NOMO-1 treated with DMSO at 0.1 percent for 48 hours (cell line): ENCODE data around the gene KRTAP5-1.

ENCODE experiments used
- DNase-seq: peaks from one replicate; lab custom pipeline; 2025; ENCODE audit not compliant: unreplicated experiment; lab: John Stamatoyannopoulos, UW

KRTAP5-1 gene

DNA sequence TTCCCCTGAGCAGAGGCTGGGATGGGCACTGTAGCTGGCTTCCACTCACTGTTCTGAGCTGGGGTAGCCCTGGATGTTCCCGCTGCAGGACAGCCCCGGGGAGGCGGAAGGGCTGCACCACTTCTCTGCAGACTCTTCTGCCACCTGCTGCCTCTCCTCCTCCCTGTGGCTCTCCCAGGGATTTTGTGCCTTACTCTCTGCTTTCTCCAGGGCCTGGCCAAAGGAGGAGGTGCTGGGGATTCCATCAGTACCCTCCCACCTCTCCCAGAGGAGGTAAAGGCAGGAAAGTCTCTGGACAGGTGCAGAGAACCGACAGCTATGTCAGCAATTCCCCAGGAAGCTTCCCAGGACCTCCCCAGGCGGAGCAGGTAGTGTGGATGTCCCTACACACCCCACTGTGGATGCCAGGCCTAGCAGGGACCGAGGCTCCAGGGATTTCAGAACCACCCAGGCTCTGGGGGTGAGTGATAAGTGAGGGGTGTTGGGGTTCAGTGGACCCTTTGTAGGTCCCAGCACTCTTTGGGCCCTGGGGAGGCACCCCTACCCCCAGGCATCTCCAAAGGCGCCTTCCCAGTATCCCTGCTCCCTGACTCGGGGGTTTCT lies 24.3 kb downstream of the KRTAP5-1 start:
- DNase-seq: no peak

GRCh38 chr11:1560002-1560648 lies 25.0 kb downstream of the KRTAP5-1 start:
- no peak for DNase-seq

GRCh38 chr11:1559111-1559951 lies 25.8 kb downstream of the KRTAP5-1 start:
- no peak for DNase-seq

GRCh38 chr11:1558775-1559110 lies 26.3 kb downstream of the KRTAP5-1 start:
- DNase-seq: no peak

- no peak for DNase-seq
Observed at GRCh38 chr11:1557904-1558774, 26.9 kb downstream of the KRTAP5-1 start.

- DNase-seq: no peak
Observed at GRCh38 chr11:1557051-1557884, 27.8 kb downstream of the KRTAP5-1 start.

DNA sequence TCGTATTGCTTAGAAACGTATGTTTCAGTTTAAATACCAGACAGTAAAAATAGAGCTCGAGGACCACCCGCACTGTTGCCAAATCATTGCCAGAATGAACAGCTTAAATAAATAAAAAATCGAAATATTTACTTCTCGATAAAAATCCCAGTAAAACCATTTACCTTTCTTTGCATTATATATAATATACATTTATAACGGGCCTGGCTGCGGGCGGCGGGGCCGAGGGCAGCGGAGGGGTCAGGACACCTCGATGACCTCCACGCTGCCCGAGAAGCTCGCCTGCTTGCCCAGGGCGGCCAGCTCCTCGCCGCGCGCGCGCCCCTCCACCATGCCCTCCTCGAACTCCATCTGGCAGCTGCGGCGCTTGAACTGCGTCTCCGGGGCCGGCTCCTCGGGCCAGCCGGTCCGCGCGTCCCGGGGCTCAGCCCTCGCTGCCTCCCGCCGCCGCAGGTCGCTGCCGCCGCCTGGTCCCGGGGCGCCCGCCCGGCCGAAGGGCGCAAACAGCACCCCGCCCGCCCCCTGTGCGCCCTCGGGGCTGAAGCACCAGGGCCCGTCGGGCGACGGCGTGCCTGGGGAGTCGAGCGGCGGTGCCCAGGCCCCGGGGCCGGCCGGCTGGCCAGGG lies 28.7 kb downstream of the KRTAP5-1 start:
- DNase-seq: no peak

DNA sequence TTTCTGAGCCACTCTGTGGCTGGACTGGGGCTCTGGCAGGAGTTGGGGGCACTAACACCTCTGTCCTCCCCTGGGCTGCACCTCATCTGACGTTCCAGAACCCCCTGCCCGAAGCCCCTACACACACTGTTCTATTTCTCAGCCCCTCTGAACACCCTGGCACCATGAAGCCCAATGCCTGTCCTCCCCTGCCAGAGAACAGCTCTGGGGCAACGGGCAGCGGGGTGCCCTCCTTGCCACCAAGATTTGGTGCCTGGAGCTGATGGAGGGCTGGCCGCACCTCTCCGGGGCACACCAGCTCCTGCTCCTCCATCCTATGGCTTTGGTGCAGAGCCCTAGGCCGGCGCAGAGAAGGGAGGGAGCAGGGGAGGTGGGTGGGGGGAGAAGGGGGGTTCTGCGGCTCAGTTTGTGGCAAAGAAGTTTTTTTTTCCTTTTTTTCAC lies 29.4 kb downstream of the KRTAP5-1 start:
- DNase-seq: no peak

GRCh38 chr11:1554981-1555712 lies 29.9 kb downstream of the KRTAP5-1 start:
- no peak for DNase-seq

DNA sequence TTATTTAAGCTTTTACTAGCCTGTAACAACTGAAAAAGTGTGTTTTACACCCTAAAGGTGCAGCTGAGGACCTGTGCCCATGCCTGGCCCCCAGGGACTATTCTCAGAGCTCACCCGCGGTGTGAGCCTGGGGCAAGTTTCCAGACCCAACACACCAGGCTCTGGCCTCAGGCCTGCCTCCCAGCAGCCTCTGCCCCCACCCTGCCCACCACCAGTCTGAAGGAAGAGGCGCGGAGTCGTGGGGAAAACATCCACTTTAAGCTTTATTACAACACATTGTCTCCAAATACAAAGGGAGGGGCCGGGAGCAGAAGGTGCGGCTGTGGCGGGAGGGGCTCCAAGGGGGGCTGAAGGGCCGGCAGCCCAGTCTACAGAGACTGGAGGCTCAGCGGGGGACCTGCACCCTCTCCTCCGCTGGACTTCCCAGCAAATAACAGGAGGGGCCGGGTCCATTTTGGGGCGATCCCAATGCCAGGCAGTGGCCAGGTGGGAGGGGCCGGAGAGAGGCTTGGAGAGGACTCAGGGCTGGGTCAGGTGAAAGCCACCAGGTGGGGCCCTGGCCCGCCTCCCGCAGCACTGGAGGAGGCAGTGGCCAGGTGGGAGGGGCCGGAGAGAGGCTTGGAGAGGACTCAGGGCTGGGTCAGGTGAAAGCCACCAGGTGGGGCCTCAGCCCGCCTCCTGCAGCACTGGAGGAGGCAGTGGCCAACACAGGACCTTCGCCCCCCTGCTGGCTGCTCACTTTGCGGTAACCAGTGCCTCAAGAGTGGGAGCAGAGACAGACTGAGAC lies 31.1 kb downstream of the KRTAP5-1 start:
- DNase-seq: no peak

DNA sequence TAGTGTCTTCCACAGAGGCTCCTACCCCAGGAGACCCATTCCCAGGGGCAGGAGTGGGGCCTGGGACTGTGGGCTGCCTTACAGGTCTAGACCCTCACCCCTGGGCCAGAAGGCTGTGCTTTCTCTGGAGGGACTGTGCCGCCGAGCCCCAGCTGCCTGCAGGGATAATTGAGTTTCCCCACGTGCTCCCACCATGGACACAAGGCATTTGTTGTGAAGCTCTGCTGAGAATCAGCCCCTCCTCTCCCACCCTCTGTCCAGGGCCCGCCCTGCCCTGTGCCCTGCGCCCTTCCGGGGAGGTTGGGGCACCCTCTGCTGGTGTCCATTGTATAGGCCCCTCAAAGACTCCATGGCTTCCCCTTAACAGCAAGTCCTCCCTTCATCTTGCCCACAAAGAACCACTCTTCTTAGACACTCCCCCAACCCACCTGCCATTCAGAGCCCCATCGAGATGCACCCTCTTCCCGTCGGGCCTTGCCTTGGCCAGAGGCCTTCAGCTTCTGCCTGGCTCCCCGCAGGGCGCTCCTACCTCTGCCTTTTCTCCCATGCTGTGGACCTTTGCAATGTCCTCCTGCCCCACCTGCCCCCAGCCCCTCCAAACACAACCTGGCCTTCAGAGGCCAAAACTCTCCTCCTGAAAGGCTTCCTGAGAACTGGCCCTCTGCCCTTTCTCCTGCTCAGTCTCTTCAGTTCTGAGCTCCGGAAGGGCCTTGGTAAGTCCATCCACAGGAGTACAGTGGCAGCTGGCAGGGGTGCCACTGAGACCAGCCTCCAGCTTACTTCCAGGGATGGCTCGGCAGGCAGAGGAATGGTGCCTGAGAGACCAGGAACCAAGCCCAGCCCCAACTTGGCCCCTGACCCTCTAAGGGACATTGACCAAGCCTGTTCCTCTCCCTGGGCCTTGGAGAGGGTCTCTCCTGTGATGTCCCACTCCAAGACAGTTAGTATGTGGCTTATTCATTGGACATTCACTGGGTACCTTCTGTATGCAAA lies 35.4 kb downstream of the KRTAP5-1 start:
- no peak for DNase-seq

DNA sequence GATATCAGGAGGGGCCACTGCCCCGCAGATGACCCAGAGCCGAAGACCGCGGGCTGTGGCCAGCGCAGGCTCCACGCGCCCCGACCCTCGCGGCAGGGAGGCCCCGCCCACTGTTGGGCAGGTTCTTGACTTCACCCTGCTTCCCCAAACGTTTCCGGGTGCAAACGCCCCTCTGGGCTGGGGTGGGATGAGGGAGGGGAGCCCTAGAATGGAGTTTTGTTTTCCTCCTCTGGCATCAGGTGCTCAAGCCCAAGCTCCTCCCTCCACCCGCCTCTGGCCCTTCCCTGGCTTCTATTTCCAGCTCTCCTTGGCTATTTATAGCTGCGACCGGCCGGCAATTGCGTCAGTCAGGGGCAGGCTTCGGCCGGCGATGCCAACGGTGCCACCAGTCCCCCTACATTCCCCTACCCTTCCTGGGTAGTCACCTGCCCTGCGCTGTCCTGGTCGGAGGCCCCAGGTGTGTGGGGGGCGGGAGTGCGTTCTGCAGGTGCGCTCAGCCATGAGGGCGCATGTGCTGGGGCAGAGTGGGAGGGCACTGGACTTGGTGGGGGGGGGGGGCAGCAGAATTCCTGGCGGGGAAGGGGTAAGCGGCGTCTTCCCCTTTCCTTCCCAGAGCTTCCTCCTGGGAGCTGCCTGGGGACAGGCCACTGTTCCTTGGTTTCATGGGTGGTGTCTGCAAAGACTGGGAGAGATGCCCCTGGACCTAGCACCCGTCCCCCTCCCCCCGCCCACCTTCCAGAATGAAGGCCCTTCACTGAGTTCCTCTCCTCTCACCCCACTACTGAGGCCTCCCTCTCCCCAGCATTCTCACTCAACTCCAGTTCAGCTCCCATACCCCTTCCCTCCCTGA lies 36.6 kb downstream of the KRTAP5-1 start:
- DNase-seq: peak; percentile 16

DNA sequence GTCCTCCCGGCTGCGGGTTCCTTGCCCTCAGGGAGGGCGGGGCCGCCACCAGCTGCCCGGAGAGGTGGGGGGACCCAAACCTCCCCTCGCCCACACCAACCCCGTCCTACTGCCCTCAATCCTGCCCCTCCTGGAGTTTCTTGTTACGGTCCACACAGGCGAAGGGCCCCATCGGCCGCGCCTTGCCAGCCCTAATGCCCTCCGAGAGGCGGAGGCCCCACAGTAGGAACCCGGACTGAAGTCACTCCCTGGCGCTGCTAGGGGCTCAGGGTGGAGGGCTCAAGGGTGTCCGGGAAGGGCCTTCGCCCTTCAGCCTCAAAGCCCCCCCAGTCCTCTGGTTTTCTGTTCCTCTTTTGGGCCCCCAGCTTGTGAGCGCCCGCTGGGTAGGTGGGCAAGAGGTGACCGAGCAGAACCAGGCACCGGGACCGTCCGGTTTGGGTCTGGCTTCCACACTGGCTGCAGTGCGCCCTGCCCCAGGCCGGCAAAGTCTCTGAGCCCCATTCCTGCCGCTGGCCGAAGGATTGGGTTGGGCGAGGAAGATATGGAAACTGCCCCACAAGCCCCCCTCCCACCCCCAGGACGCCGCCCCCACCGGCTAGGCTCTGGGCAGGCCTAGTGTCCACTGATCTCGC lies 37.5 kb downstream of the KRTAP5-1 start:
- DNase-seq: no peak

DNA sequence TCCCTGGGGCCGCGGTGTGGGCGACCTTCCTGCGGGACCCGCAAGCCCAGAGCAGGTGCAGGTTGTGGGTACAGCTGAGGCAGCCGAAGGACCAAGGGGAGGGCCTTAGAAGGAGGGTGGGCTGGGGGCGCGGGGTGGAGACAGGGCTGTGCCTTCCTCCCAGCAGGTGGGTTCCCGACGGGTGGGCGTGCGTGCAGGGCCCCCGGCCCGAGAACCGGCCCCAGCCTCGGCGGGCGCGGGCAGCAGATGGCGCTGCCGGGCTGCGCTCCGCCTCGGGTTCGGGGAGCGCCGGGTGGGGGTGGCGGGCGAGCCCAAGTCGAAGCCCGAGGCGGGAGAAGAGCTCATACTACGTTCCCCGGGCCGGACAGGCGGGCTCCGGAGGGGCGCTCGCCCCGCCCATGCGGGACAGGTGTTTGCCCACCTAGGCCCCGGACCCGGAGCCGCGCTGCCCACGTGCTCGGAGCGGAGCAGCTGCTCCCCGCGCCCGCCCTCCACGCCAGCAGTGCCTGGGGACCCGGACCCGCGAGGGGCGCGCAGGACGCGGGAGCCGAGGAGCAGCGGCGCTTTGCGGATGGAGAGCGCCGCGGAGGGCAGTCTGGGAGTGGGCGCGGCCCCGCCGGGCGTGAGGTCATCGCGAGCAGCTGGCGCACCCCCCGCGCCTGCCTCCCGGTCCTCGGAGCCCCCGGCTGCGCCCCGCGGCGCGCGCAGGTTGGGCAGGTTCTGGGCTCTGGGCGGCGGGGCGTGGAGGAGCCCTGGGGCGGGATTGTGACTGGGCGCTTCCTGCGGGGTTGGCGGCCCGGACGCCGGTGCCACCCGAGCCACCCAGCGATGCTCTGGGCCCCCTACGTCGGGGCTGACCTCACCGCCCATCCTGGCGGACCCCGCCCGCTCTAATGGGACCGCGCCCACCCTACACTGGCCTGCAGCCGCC lies 38.3 kb downstream of the KRTAP5-1 start:
- DNase-seq: peak; percentile 21

- DNase-seq: no peak
Observed at GRCh38 chr11:1546077-1546535, 39.0 kb downstream of the KRTAP5-1 start.
